Upper lobe of left lung (tissue), 4 donors: ENCODE results near the gene LARP1B.
"Not testable (repeated sequence)": the region's sequence is repeated elsewhere in the genome, so short reads cannot be mapped to it uniquely, and the experiment has no call there.

Source experiments
- CTCF ChIP-seq, 6 experiments: fragments of 450-650 bp in 4 of 6; fragments of 200-600 bp in 2 of 6; sonication (generic) in 2 of 6; IDR thresholded peaks; one replicate each; pipeline ENCODE4 v1.5.1; 2016 to 2019; ENCODE audit warnings: antibody characterized with exemption in 6 of 6
- EP300 ChIP-seq, 4 donors: sonication (generic); formaldehyde crosslinking; IDR thresholded peaks; one replicate each; pipeline ENCODE4 v1.5.1; 2017; ENCODE audit warnings: antibody characterized with exemption in 4 of 4, control low read depth in 2 of 4

DNA sequence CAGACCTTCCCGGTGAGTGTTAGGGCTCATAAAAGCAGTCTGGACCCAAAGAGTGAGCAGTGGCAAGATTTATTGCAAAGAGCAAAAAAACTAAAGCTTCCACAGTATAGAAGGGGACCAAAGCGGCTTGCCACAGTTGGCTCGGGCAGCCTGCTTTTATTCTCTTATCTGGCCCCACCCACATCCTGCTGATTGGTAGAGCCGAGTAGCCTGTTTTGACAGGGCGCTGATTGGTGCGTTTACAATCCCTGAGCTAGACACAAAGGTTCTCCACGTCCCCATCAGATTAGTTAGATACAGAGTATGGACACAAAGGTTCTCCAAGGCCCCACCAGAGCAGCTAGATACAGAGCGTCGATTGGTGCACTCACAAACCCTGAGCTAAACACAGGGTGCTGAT lies 14.1 kb upstream of the LARP1B start:
- not testable (repeated sequence) for TF ChIP-seq CTCF, EP300 (IDR thresholded peaks at IDR 0.05)
